Stimulated activated naive CD8-positive, alpha-beta T cell treated with anti-CD3 and anti-CD28 coated beads, Interleukin-15, amount 100 ng/mL, for 72 hours (primary cell): ENCODE measurements around the gene C11orf91.
A peak's percentile ranks its signal among the peaks of the same experiment; 100 is the strongest.

ENCODE experiments used
- ATAC-seq: fragments of 150-1000 bp; cut with Tn5 transposase; 2 replicates; pipeline ENCODE4 v1.10.0; 2021; ENCODE audit warnings: mild to moderate bottlenecking, moderate library complexity
- DNase-seq, 2 donors: peaks; one replicate each; pipeline ENCODE4 v3.0.0; 2021 to 2022
- H3K27ac Mint-ChIP-seq, 2 donors: one replicate each; pipeline ENCODE4 v1.8.0; 2022; ENCODE audit warnings: mild to moderate bottlenecking in 2 of 2, mixed read lengths in 2 of 2, moderate library complexity in 2 of 2
- H3K27me3 Mint-ChIP-seq: one replicate; pipeline ENCODE4 v1.8.0; 2022; ENCODE audit warnings: mixed read lengths
- H3K4me1 Mint-ChIP-seq: one replicate; pipeline ENCODE4 v1.8.0; 2022; ENCODE audit warnings: mild to moderate bottlenecking, mixed read lengths
- H3K4me3 Mint-ChIP-seq, 2 donors: one replicate each; pipeline ENCODE4 v1.8.0; 2022; ENCODE audit warnings: mild to moderate bottlenecking in 2 of 2, mixed read lengths in 2 of 2, moderate library complexity in 1 of 2
- H3K9me3 Mint-ChIP-seq, 2 donors: one replicate each; pipeline ENCODE4 v1.8.0; 2022; ENCODE audit warnings: mixed read lengths in 2 of 2

C11orf91 gene

GRCh38 chr11:33706966-33707365, 6.3 kb upstream of the C11orf91 start:
- no peaks in the 10 kb centered on the region for H3K27me3 Mint-ChIP-seq
- no peaks in the 10 kb centered on the region for H3K9me3 Mint-ChIP-seq
- ATAC-seq: no peak
- no peak for DNase-seq
- H3K4me1 Mint-ChIP-seq: peaks cover 6% of the 10 kb centered on the region
- no peak overlapping the region for H3K27ac Mint-ChIP-seq
- no peak overlapping the region for H3K4me3 Mint-ChIP-seq

GRCh38 chr11:33706546-33706945, 5.9 kb upstream of the C11orf91 start:
- Mint-ChIP-seq H3K4me3 (no peak overlapping the region), H3K27ac (no peak overlapping the region)

GRCh38 chr11:33704240-33705002, 3.8 kb upstream of the C11orf91 start:
- no peak for ATAC-seq
- H3K27ac Mint-ChIP-seq: no peak overlapping the region
- no peak for DNase-seq
- H3K4me3 Mint-ChIP-seq: no peak overlapping the region
- H3K27me3 Mint-ChIP-seq: peaks cover 7% of the 10 kb centered on the region
- no peaks in the 10 kb centered on the region for H3K9me3 Mint-ChIP-seq
- H3K4me1 Mint-ChIP-seq: peaks cover 22% of the 10 kb centered on the region

More at GRCh38 chr11:33706546-33706945, 5.9 kb upstream of the C11orf91 start:
- ATAC-seq (no peak), DNase-seq (no peak)
- Mint-ChIP-seq H3K4me1 (peaks cover 8% of the 10 kb centered on the region), H3K9me3 (no peaks in the 10 kb centered on the region), H3K27me3 (no peaks in the 10 kb centered on the region)

GRCh38 chr11:33703788-33704187, 3.2 kb upstream of the C11orf91 start:
- Mint-ChIP-seq H3K4me3 (no peak overlapping the region), H3K9me3 (no peaks in the 10 kb centered on the region), H3K27ac (no peak overlapping the region), H3K4me1 (peaks cover 22% of the 10 kb centered on the region), H3K27me3 (peaks cover 8% of the 10 kb centered on the region)
- DNase-seq (no peak), ATAC-seq (no peak)

GRCh38 chr11:33703234-33703633, 2.6 kb upstream of the C11orf91 start:
- ATAC-seq: no peak
- Mint-ChIP-seq H3K4me3 (no peak overlapping the region), H3K4me1 (peaks cover 22% of the 10 kb centered on the region), H3K9me3 (no peaks in the 10 kb centered on the region), H3K27ac (no peak overlapping the region), H3K27me3 (peaks cover 8% of the 10 kb centered on the region)
- no peak for DNase-seq

- Mint-ChIP-seq H3K4me1 (peaks cover 20% of the 10 kb centered on the region), H3K27me3 (peaks cover 19% of the 10 kb centered on the region), H3K4me3 (peak overlapping the region; percentile 88 to 90), H3K9me3 (no peaks in the 10 kb centered on the region), H3K27ac (no peak overlapping the region)
- ATAC-seq: no peak
- DNase-seq: no peak
Observed at GRCh38 chr11:33701302-33702230, 940 bp upstream of the C11orf91 start.

GRCh38 chr11:33700063-33700501, 544 bp downstream of the C11orf91 start:
- H3K27ac Mint-ChIP-seq: peak overlapping the region in 1 of 2 donors; percentile 5
- ATAC-seq: peak; percentile 10

GRCh38 chr11:33699515-33700062, 1.0 kb downstream of the C11orf91 start:
- no peak for ATAC-seq
- no peak for DNase-seq
- Mint-ChIP-seq H3K4me1 (peaks cover 22% of the 10 kb centered on the region), H3K4me3 (peak overlapping the region; percentile 77 to 88), H3K9me3 (no peaks in the 10 kb centered on the region), H3K27me3 (peaks cover 19% of the 10 kb centered on the region), H3K27ac (peak overlapping the region; percentile 4 to 5)

More at GRCh38 chr11:33700063-33700501, 544 bp downstream of the C11orf91 start:
- H3K9me3 Mint-ChIP-seq: no peaks in the 10 kb centered on the region
- peak in 1 of 2 donors; percentile 20 for DNase-seq
- peaks cover 19% of the 10 kb centered on the region for H3K27me3 Mint-ChIP-seq
- H3K4me1 Mint-ChIP-seq: peaks cover 22% of the 10 kb centered on the region
- H3K4me3 Mint-ChIP-seq: peak overlapping the region; percentile 77 to 88

- no peak overlapping the region for H3K27ac Mint-ChIP-seq
- no peak for DNase-seq
Observed at GRCh38 chr11:33698921-33699320, 1.7 kb downstream of the C11orf91 start.

GRCh38 chr11:33697997-33698396, 2.6 kb downstream of the C11orf91 start:
- H3K4me3 Mint-ChIP-seq: no peak overlapping the region
- H3K27me3 Mint-ChIP-seq: peaks cover 19% of the 10 kb centered on the region
- H3K27ac Mint-ChIP-seq: no peak overlapping the region
- H3K9me3 Mint-ChIP-seq: no peaks in the 10 kb centered on the region
- no peak for DNase-seq
- H3K4me1 Mint-ChIP-seq: peaks cover 22% of the 10 kb centered on the region
- no peak for ATAC-seq

More at GRCh38 chr11:33698921-33699320, 1.7 kb downstream of the C11orf91 start:
- peaks cover 22% of the 10 kb centered on the region for H3K4me1 Mint-ChIP-seq
- no peak overlapping the region for H3K4me3 Mint-ChIP-seq
- no peaks in the 10 kb centered on the region for H3K9me3 Mint-ChIP-seq
- no peak for ATAC-seq
- peaks cover 19% of the 10 kb centered on the region for H3K27me3 Mint-ChIP-seq

- no peak overlapping the region for H3K4me3 Mint-ChIP-seq
- DNase-seq (no peak), ATAC-seq (no peak)
- H3K4me1 Mint-ChIP-seq: peaks cover 22% of the 10 kb centered on the region
- H3K27ac Mint-ChIP-seq: peak overlapping the region in 1 of 2 donors; percentile 36
- H3K27me3 Mint-ChIP-seq: peaks cover 19% of the 10 kb centered on the region
- H3K9me3 Mint-ChIP-seq: no peaks in the 10 kb centered on the region
Observed at GRCh38 chr11:33696931-33697638, 3.5 kb downstream of the C11orf91 start.

- DNase-seq (no peak), ATAC-seq (no peak)
- H3K9me3 Mint-ChIP-seq: no peaks in the 10 kb centered on the region
Observed at GRCh38 chr11:33696411-33696810, 4.2 kb downstream of the C11orf91 start.

GRCh38 chr11:33695051-33695566, 5.5 kb downstream of the C11orf91 start:
- Mint-ChIP-seq H3K27me3 (peaks cover 19% of the 10 kb centered on the region), H3K4me1 (peaks cover 13% of the 10 kb centered on the region), H3K9me3 (no peaks in the 10 kb centered on the region), H3K4me3 (no peak overlapping the region), H3K27ac (no peak overlapping the region)
- no peak for DNase-seq
- ATAC-seq: no peak

More at GRCh38 chr11:33696411-33696810, 4.2 kb downstream of the C11orf91 start:
- Mint-ChIP-seq H3K4me1 (peaks cover 19% of the 10 kb centered on the region), H3K27ac (no peak overlapping the region), H3K4me3 (no peak overlapping the region), H3K27me3 (peaks cover 19% of the 10 kb centered on the region)

- peaks cover 13% of the 10 kb centered on the region for H3K27me3 Mint-ChIP-seq
- H3K27ac Mint-ChIP-seq: no peak overlapping the region
- ATAC-seq (no peak), DNase-seq (no peak)
- H3K9me3 Mint-ChIP-seq: no peaks in the 10 kb centered on the region
- peaks cover 7% of the 10 kb centered on the region for H3K4me1 Mint-ChIP-seq
- H3K4me3 Mint-ChIP-seq: no peak overlapping the region
Observed at GRCh38 chr11:33694346-33695050, 6.1 kb downstream of the C11orf91 start.
